ENCODE measurements around the gene CPLX4.

Gene CPLX4

GRCh38 chr18:59308938-59309260 lies 9.6 kb downstream of the CPLX4 start:
- no peak overlapping the region for H3K9ac ChIP-seq (ENCODE audit: low read length)
- H3K27ac ChIP-seq (ENCODE audit: low read length) = no peak overlapping the region
- 0 out of 2 replicates have a peak overlapping the region, but pooled peaks have one; percentile 3 for H2AFZ ChIP-seq (ENCODE audit: low read depth, low read length)
- peak overlapping the region; percentile 63 for H3K4me3 ChIP-seq (ENCODE audit: low read length)
- H3K4me1 ChIP-seq (ENCODE audit: low read length) = no peaks in the 10 kb centered on the region
- no peaks in the 10 kb centered on the region for H4K20me1 ChIP-seq (ENCODE audit: insufficient read depth, low read length)
- H3K79me2 ChIP-seq (ENCODE audit: low read length) = no peaks in the 10 kb centered on the region
- H3K27me3 ChIP-seq (ENCODE audit: low read depth, low read length) = peaks cover 59% of the 10 kb centered on the region
- TF ChIP-seq CTCF (IDR thresholded peaks at IDR 0.05; ENCODE audit: low read depth, low read length) (no peak), EZH2phosphoT487 (IDR thresholded peaks at IDR 0.05; ENCODE audit: low read depth) (no peak)
- no peaks in the 10 kb centered on the region for H3K9me3 ChIP-seq (ENCODE audit: insufficient read depth, low read length)
- peak overlapping the region; percentile 65 for H3K4me2 ChIP-seq (ENCODE audit: low read length)
- H3K36me3 ChIP-seq (replicated peaks; ENCODE audit: low read depth, low read length) = no peaks in the 10 kb centered on the region

GRCh38 chr18:59308248-59308937 lies 10.1 kb downstream of the CPLX4 start:
- no peaks in the 10 kb centered on the region for H4K20me1 ChIP-seq (ENCODE audit: insufficient read depth, low read length)
- no peaks in the 10 kb centered on the region for H3K36me3 ChIP-seq (replicated peaks; ENCODE audit: low read depth, low read length)
- peaks cover 62% of the 10 kb centered on the region for H3K27me3 ChIP-seq (ENCODE audit: low read depth, low read length)
- H2AFZ ChIP-seq (ENCODE audit: low read depth, low read length) = 0 out of 2 replicates have a peak overlapping the region, but pooled peaks have one; percentile 3
- H3K4me1 ChIP-seq (ENCODE audit: low read length) = no peaks in the 10 kb centered on the region
- H3K4me3 ChIP-seq (ENCODE audit: low read length) = peak overlapping the region; percentile 63
- H3K27ac ChIP-seq (ENCODE audit: low read length) = no peak overlapping the region
- no peak overlapping the region for H3K9ac ChIP-seq (ENCODE audit: low read length)
- H3K4me2 ChIP-seq (ENCODE audit: low read length) = peak overlapping the region; percentile 65
- H3K79me2 ChIP-seq (ENCODE audit: low read length) = no peaks in the 10 kb centered on the region
- no peaks in the 10 kb centered on the region for H3K9me3 ChIP-seq (ENCODE audit: insufficient read depth, low read length)
- peak; percentile 96 for TF ChIP-seq CTCF (IDR thresholded peaks at IDR 0.05; ENCODE audit: low read depth, low read length)
- no peak for TF ChIP-seq EZH2phosphoT487 (IDR thresholded peaks at IDR 0.05; ENCODE audit: low read depth)

GRCh38 chr18:59306640-59307039 lies 11.8 kb downstream of the CPLX4 start:
- Histone ChIP-seq H3K79me2 (ENCODE audit: low read length) (no peaks in the 10 kb centered on the region), H3K4me3 (ENCODE audit: low read length) (no peak overlapping the region), H3K27ac (ENCODE audit: low read length) (no peak overlapping the region), H4K20me1 (ENCODE audit: insufficient read depth, low read length) (no peaks in the 10 kb centered on the region), H3K4me1 (ENCODE audit: low read length) (no peaks in the 10 kb centered on the region), H3K4me2 (ENCODE audit: low read length) (no peak overlapping the region), H2AFZ (ENCODE audit: low read depth, low read length) (no peak overlapping the region), H3K9me3 (ENCODE audit: insufficient read depth, low read length) (no peaks in the 10 kb centered on the region), H3K36me3 (replicated peaks; ENCODE audit: low read depth, low read length) (no peaks in the 10 kb centered on the region), H3K9ac (ENCODE audit: low read length) (no peak overlapping the region), H3K27me3 (ENCODE audit: low read depth, low read length) (peaks cover 58% of the 10 kb centered on the region)
- TF ChIP-seq CTCF (IDR thresholded peaks at IDR 0.05; ENCODE audit: low read depth, low read length) = no peak

GRCh38 chr18:59305295-59305694 lies 13.2 kb downstream of the CPLX4 start:
- no peaks in the 10 kb centered on the region for H3K9me3 ChIP-seq (ENCODE audit: insufficient read depth, low read length)
- peaks cover 45% of the 10 kb centered on the region for H3K27me3 ChIP-seq (ENCODE audit: low read depth, low read length)

More at GRCh38 chr18:59305295-59305694, 13.2 kb downstream of the CPLX4 start:
- H2AFZ ChIP-seq (ENCODE audit: low read depth, low read length) = no peak overlapping the region
- H3K4me3 ChIP-seq (ENCODE audit: low read length) = no peak overlapping the region
- no peaks in the 10 kb centered on the region for H3K36me3 ChIP-seq (replicated peaks; ENCODE audit: low read depth, low read length)
- no peaks in the 10 kb centered on the region for H3K79me2 ChIP-seq (ENCODE audit: low read length)
- TF ChIP-seq CTCF (IDR thresholded peaks at IDR 0.05; ENCODE audit: low read depth, low read length) = no peak
- no peak for TF ChIP-seq EZH2phosphoT487 (IDR thresholded peaks at IDR 0.05; ENCODE audit: low read depth)
- no peaks in the 10 kb centered on the region for H3K4me1 ChIP-seq (ENCODE audit: low read length)
- H3K27ac ChIP-seq (ENCODE audit: low read length) = no peak overlapping the region
- H3K4me2 ChIP-seq (ENCODE audit: low read length) = no peak overlapping the region
- H4K20me1 ChIP-seq (ENCODE audit: insufficient read depth, low read length) = no peaks in the 10 kb centered on the region
- no peak overlapping the region for H3K9ac ChIP-seq (ENCODE audit: low read length)
